Heart left ventricle (tissue), 16 donors: ENCODE results near the gene KCNG2. TPM values are rescaled to one million over a fixed set of nuclear protein-coding genes. Genes with fewer than 3 reads are reported as not detected.

Experiments used
- ATAC-seq, 4 donors: fragments of 200-7000 bp; cut with Tn5 transposase; one replicate each; pipeline ENCODE4 v1.9.1; 2020 to 2022; ENCODE audit warnings: moderate library complexity in 4 of 4, mild to moderate bottlenecking in 3 of 4, moderate number of reproducible peaks in 1 of 4
- DNase-seq, 5 donors: peaks; one replicate each; pipeline ENCODE4 v3.0.0-alpha.2; 2020
- H3K27ac ChIP-seq, 12 donors: fragments of 200-600 bp; sonication (generic) in 4 of 12; one replicate each; pipeline versions ENCODE4 v1.5.0 to v1.8.0; 2016 to 2022; ENCODE audit warnings: mild to moderate bottlenecking in 2 of 12
- H3K27me3 ChIP-seq, 9 donors: fragments of 200-600 bp; sonication (generic) in 2 of 9; one replicate each; pipeline versions ENCODE4 v1.5.1 to v1.8.0; 2016 to 2022; ENCODE audit warnings: mild to moderate bottlenecking in 3 of 9
- H3K36me3 ChIP-seq, 9 donors: fragments of 200-600 bp; sonication (generic) in 2 of 9; one replicate each; pipeline versions ENCODE4 v1.5.0 to v1.8.0; 2018 to 2022; ENCODE audit warnings: mild to moderate bottlenecking in 2 of 9
- H3K4me1 ChIP-seq, 12 donors: fragments of 200-600 bp; sonication (generic) in 4 of 12; one replicate each; pipeline versions ENCODE4 v1.5.0 to v1.8.0; 2016 to 2022; ENCODE audit warnings: mild to moderate bottlenecking in 3 of 12
- H3K4me3 ChIP-seq, 12 donors: fragments of 200-600 bp; sonication (generic) in 4 of 12; one replicate each; pipeline versions ENCODE4 v1.5.0 to v1.8.0; 2017 to 2022; ENCODE audit warnings: mild to moderate bottlenecking in 9 of 12, moderate library complexity in 4 of 12
- H3K9me3 ChIP-seq, 12 donors: fragments of 200-600 bp; sonication (generic) in 4 of 12; one replicate each; pipeline versions ENCODE4 v1.5.0 to v1.8.0; 2016 to 2022; ENCODE audit warnings: mild to moderate bottlenecking in 1 of 12
- POLR2A ChIP-seq, 2 donors: fragments of 450-650 bp; IDR thresholded peaks; one replicate each; pipeline ENCODE4 v1.6.1; 2017; ENCODE audit warnings: antibody characterized with exemption in 2 of 2, mild to moderate bottlenecking in 2 of 2, moderate library complexity in 2 of 2
- WGBS, 4 donors: extraction: QIAGEN DNeasy Blood & Tissue Kit in 2 of 4; methylation state at CpG; one replicate each; pipeline versions ENCODE4 v1.1.5 to v1.1.7; 2013 to 2018; 5-methylcytosine and 5-hydroxymethylcytosine counted together
- intact Hi-C, 10 donors: fragments of 100-400 bp; cut with DNase I; formaldehyde crosslinking; loops; one replicate each; pipeline versions ENCODE4 v1.11.1 to v1.14.2; 2022
- polyA plus RNA-seq, 2 donors: library from polyadenylated mRNA; stranded (reverse); fragments of 200-250 nt; gene quantifications; one replicate each; pipeline ENCODE4 v1.2.3, GENCODE V29; 2013
- total RNA-seq, 9 donors: library from RNA; depleted of rRNA in 2 of 9; stranded (reverse); fragments of >200 nt in 2 of 9; fragmentation: NEBNext Ultra II Directional in 3 of 9; extraction: Animal tissue kit (Norgen Biotek cat#: 25700) in 3 of 9; gene quantifications; one replicate each; pipeline versions ENCODE4 v1.1.0 to v1.2.4, GENCODE V29; 2016 to 2023
- TF ChIP-seq, protein P1 (sequence below), 12 donors: fragments of 200-600 bp; sonication (generic) in 4 of 12; IDR thresholded peaks; one replicate each; pipeline versions ENCODE4 v1.5.0 to v1.8.0; 2018 to 2022; ENCODE audit warnings: antibody characterized with exemption in 12 of 12, mild to moderate bottlenecking in 5 of 12
- donor health status: ischemic (EF 13 %, LVEDD 7.1; RV severe dilation, severe dysfunction).
- donor health status: healthy with polysubstance abuse.
- donor health status: DM: no; HTN: yes; CAD: no.
- donor health status: DM: no; HTN: no; CAD: no.
- donor health status: ischemic (EF 25% LVEDD 6.9; RV normal size, moderate dysfunction).
- donor health status: ischemic (EF 25% LVEDD 5.7; RV mildly dilated, moderate dysfunction).
- donor health status: healthy.
- donor health status: DM: yes; HTN: yes; CAD: no.
- donor health status: ischemic (EF 35%, LVEDD 5.7; RV mildly dilated, moderate dysfunction).
- donor health status: nonischemic (EF 11% LVEDD 7.7; RV severe dilation, severe dysfunction).
- donor health status: DM: yes; HTN: yes; CAD: no.
- donor health status: PGD.
- donor health status: ischemic (EF 29% LVEDD 5.4; RV normal size, mild dysfunction).
- donor health status: nonischemic (EF 23%, LVEDD 6.1; RV moderate dilation, normal function).

Gene KCNG2
- total and polyA plus RNA-seq, 11 donors, result 0.07 to 1.5 (median 0.18) TPM; not detected in 8

DNA sequence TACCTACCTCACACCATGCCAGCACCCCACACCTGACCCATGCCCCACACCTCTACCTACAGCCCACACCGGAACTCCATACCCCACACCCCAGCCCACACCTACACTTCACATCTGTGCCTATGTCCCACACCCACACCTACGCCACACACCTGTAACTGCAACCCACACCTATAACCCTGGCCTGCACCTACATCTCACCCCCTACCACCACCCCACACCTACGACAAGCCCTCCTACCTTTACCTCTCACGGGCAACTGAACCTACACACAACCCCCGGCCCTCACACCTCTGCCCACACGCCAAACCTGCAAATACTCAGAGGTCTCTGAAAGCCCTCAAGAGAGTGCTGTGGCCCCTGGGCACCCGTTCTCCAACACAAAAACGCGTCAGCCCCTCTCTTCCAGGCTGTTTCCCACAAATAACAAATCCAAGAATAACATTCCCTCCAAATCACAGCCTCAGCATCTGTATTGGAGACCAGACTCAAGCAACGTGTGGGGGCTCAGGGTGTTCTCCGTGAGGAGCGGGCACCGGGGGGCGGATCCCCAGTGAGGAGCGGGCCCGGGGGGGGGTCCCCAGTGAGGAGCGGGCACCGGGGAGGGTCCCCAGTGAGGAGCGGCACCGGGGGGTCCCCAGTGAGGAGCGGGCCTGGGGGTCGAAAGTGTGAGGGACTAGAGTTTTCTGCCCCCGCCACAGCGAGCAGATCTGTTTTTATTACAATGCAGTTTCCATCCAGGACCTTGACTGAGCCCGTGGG, 120.3 kb downstream of the KCNG2 start:
- intact Hi-C loops, result loop anchor here in 1 of 10 donors (10.0 kb wide), 1 partner anchor 543 kb away; no protein-coding TSS in a partner anchor
- 93 to 98% (median 97%) methylated on average over 24 to 25 of the region's 25 CpGs for whole genome bisulfite sequencing, 4 donors
- ATAC-seq (no peak), DNase-seq (no peak)
- H3K27ac ChIP-seq, result no peak overlapping the region
- H3K4me3 ChIP-seq, result no peak overlapping the region
- H3K36me3 ChIP-seq, result peaks cover 0 to 53% (median 27%) of the 10 kb centered on the region in 9 donors
- no peaks in the 10 kb centered on the region for H3K27me3 ChIP-seq
- TF ChIP-seq POLR2A (IDR thresholded peaks at IDR 0.05), result no peak
- TF ChIP-seq, protein P1, sequence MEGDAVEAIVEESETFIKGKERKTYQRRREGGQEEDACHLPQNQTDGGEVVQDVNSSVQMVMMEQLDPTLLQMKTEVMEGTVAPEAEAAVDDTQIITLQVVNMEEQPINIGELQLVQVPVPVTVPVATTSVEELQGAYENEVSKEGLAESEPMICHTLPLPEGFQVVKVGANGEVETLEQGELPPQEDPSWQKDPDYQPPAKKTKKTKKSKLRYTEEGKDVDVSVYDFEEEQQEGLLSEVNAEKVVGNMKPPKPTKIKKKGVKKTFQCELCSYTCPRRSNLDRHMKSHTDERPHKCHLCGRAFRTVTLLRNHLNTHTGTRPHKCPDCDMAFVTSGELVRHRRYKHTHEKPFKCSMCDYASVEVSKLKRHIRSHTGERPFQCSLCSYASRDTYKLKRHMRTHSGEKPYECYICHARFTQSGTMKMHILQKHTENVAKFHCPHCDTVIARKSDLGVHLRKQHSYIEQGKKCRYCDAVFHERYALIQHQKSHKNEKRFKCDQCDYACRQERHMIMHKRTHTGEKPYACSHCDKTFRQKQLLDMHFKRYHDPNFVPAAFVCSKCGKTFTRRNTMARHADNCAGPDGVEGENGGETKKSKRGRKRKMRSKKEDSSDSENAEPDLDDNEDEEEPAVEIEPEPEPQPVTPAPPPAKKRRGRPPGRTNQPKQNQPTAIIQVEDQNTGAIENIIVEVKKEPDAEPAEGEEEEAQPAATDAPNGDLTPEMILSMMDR (IDR thresholded peaks at IDR 0.05), result no peak
- H3K9me3 ChIP-seq, result no peaks in the 10 kb centered on the region
- H3K4me1 ChIP-seq, result no peaks in the 10 kb centered on the region

DNA sequence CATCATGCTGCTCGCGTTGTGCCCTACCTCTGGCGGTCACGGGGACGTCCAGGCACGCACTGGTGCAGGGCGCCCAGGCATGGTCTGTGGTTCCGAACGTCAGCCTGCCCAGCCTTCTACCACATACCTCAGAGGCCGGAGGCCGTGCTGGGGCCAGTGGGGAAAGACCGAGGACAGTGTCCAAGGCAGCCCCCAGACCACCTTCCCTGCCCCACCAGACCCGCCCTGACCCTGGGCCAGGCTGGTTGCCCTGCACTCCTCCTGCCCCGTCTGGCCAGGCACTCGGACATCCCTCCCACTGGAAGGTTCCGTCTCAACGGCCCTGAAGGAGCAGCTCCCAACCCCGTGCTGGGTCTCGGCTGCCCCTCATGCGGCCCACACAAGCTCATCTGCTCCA, 120.9 kb downstream of the KCNG2 start:
- 96 to 98% (median 97%) methylated on average over 15 to 20 of the region's 20 CpGs for WGBS, 4 donors
- Histone ChIP-seq H3K27ac (no peak overlapping the region), H3K36me3 (peaks cover 0 to 53% (median 29%) of the 10 kb centered on the region in 9 donors), H3K4me3 (no peak overlapping the region), H3K4me1 (peaks cover 0 to 1% (median 0%) of the 10 kb centered on the region in 12 donors), H3K9me3 (no peaks in the 10 kb centered on the region), H3K27me3 (no peaks in the 10 kb centered on the region)
- peak in 2 of 5 donors; percentile 16 to 61 for DNase-seq
- no peak for ATAC-seq
- TF ChIP-seq, protein P1 (IDR thresholded peaks at IDR 0.05), result no peak
- TF ChIP-seq POLR2A (IDR thresholded peaks at IDR 0.05), result no peak
- intact Hi-C loops, result loop anchor here in 1 of 10 donors (10.0 kb wide), 1 partner anchor 544 kb away; no protein-coding TSS in a partner anchor

DNA sequence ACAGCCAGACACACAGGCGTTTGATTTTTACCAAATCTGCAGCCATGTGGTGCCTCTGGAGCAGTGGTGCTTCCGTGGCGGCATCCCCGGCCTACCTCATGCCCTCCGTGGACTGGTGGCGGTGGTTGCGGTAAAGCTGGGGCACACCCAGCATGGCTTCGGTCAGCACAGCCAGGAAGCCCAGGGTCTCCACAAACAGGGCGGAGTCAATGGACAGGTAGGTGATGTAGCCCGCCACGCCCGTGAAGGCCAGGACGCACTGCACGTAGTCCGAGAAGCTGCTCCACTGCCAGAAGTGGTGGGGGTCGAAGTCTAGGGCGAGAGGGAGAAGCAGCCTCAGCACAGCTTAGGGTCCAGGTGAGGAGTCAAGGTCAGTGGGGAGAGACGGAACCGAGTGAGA, 121.4 kb downstream of the KCNG2 start:
- peaks cover 0 to 6% (median 0%) of the 10 kb centered on the region in 12 donors for H3K4me1 ChIP-seq
- TF ChIP-seq, protein P1 (IDR thresholded peaks at IDR 0.05), result no peak
- no peak for TF ChIP-seq POLR2A (IDR thresholded peaks at IDR 0.05)
- H3K27me3 ChIP-seq, result no peaks in the 10 kb centered on the region
- WGBS, 4 donors, result 97 to 99% (median 98%) methylated on average over 19 of the region's 19 CpGs
- ATAC-seq (no peak), DNase-seq (peak in 1 of 5 donors; percentile 9)
- intact Hi-C loops, result loop anchor here in 1 of 10 donors (10.0 kb wide), 1 partner anchor 544 kb away; no protein-coding TSS in a partner anchor
- no peaks in the 10 kb centered on the region for H3K9me3 ChIP-seq
- H3K27ac ChIP-seq, result no peak overlapping the region
- H3K36me3 ChIP-seq, result peaks cover 0 to 53% (median 32%) of the 10 kb centered on the region in 9 donors
- no peak overlapping the region for H3K4me3 ChIP-seq
